ENCODE data around the gene AJAP1. TPM values are rescaled to one million over a fixed set of nuclear protein-coding genes. Genes with fewer than 3 reads are reported as not detected.
A peak's percentile ranks its signal among the peaks of the same experiment; 100 is the strongest.

The AJAP1 gene
- total RNA-seq, 1 donor from 2014 or later = 0.52 TPM

DNA sequence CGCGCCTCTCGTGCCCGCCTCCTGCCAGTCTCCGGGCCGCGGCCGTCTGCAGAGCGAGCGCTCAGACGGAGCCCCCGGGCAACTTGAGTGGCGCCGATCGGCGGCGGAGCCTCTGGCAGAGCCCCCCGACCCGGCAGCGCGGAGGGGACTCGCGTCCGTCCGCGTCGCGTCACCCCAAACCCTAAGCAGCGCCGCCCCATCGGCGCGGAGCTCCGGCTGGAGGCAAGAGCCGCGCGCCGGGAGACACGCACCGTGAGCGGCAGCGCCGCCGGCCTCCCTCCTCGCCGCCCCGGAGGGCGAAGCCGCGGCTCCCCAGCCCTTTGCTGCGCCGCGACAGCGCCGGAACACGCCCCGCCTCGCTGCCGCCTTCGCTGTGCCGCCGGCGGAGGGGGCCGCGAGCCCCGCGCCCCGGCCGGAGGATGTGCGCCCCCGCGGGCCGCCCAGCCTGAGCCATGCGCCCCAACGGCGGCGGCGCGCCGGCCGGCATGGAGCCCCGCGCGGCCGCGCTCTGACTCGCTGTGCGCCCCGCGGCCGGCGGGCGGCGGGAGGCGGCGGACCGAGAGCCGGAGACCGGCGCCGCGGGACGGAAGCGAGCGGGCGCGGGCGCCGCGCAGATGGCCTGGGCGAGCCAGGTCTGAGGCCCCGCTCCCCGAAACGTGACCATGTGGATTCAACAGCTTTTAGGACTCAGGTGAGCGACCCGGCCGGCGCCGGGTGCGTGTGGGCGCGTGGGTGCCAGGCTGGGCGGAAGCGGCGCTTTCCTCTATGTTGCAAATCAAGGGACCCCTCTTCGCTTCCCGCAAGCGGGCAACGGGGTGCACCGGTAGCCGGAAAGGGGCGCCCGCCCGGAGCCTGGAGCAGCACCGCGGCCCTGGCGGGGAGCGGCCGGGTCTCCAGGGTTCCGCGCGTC lies 610 bp downstream of the AJAP1 start:
- H3K27me3 ChIP-seq = peaks cover 68% of the 10 kb centered on the region
- H3K36me3 ChIP-seq = no peaks in the 10 kb centered on the region
- peak; percentile 59 for DNase-seq
- peak overlapping the region; percentile 19 for H3K4me3 ChIP-seq
- ATAC-seq = no peak
- H3K4me1 ChIP-seq = no peaks in the 10 kb centered on the region
- intact Hi-C loops (cut with DNase I) = no loop called here
- no peak overlapping the region for H3K27ac ChIP-seq
- no peaks in the 10 kb centered on the region for H3K9me3 ChIP-seq
- TF ChIP-seq, protein P1, sequence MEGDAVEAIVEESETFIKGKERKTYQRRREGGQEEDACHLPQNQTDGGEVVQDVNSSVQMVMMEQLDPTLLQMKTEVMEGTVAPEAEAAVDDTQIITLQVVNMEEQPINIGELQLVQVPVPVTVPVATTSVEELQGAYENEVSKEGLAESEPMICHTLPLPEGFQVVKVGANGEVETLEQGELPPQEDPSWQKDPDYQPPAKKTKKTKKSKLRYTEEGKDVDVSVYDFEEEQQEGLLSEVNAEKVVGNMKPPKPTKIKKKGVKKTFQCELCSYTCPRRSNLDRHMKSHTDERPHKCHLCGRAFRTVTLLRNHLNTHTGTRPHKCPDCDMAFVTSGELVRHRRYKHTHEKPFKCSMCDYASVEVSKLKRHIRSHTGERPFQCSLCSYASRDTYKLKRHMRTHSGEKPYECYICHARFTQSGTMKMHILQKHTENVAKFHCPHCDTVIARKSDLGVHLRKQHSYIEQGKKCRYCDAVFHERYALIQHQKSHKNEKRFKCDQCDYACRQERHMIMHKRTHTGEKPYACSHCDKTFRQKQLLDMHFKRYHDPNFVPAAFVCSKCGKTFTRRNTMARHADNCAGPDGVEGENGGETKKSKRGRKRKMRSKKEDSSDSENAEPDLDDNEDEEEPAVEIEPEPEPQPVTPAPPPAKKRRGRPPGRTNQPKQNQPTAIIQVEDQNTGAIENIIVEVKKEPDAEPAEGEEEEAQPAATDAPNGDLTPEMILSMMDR (IDR thresholded peaks at IDR 0.05) = no peak

DNA sequence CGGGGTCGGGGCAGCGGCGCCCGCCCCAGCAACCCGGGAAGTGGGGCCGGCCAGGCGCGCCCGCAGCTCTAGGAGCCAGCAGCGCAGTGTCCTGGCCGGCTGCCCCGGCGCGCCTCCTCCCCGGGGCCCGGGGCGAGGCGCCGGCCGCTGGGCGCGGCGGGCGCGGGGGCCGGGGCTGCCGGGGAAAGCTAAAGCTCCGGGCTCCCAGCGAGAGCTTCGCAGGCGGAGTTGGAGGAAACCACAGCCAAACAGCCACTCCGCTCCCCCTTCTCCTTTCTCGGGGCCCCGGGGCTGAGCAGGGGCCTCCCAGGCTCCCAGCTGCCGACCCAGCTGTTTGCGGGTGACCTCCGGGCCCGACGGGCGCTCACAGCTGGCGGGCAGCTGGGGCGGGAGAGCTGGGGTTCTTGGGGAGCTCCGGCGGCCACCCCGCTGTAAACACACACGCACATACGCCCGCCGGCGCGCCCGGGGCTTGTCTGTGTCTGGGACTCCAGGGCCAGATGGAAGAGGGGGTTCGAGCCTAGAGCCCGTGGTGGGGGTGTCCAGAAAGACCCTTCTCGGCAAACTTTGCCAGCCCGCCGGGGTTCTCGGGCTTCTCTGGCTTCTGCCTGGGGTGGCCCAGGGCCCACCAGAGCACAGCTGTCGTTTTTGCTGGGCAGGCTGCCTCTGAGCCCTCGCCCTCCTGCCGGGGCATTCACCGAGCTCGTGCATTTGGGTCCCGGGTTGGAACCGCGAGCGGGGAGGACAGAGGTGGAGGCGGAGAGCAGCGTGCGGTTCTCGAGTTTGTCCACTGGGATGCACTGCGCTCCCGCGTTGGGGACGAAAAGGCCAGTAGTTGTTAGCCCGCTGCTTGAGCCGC lies 1.5 kb downstream of the AJAP1 start:
- Histone ChIP-seq H3K27me3 (peaks cover 64% of the 10 kb centered on the region), H3K4me3 (peak overlapping the region; percentile 19), H3K36me3 (no peaks in the 10 kb centered on the region), H3K9me3 (no peaks in the 10 kb centered on the region), H3K4me1 (no peaks in the 10 kb centered on the region), H3K27ac (no peak overlapping the region)
- TF ChIP-seq, protein P1 (IDR thresholded peaks at IDR 0.05) = peak; percentile 43
- ATAC-seq = no peak
- intact Hi-C loops (cut with DNase I) = no loop called here
- peak; percentile 65 for DNase-seq

DNA sequence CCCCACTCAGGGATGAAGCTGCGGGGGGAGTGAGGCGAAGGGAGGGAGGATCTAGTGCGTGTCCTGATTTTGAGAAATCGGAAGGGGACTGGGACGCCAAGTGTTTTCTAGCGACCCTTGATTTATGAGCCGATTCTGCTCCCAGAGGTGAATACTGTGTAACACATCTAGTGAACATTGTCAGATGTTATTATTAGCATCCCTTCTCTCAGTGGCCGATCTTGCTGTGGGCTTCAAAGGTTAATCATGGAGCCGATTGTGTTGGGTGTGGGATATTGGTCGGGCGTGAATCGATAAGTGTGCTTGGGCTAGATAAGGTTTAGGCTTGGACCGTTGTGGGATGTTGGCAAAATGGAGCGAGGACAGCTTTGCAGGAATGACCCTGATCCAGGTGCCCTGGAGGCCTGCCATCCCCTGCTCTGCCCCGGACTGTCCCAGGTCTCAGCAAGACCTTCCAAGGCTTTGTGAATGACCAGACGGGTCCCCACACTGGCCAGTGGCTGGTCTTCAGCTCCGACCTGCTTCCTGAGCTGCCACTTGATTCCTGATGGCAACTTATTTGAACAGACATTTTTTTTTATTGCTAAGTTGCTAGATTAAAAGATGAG lies 2.2 kb downstream of the AJAP1 start:
- Histone ChIP-seq H3K27ac (no peak overlapping the region), H3K9me3 (no peaks in the 10 kb centered on the region), H3K4me3 (no peak overlapping the region), H3K27me3 (peaks cover 62% of the 10 kb centered on the region), H3K4me1 (no peaks in the 10 kb centered on the region), H3K36me3 (no peaks in the 10 kb centered on the region)
- TF ChIP-seq, protein P1 (IDR thresholded peaks at IDR 0.05) = no peak
- DNase-seq (peak; percentile 51), ATAC-seq (no peak)
- intact Hi-C loops (cut with DNase I) = no loop called here

DNA sequence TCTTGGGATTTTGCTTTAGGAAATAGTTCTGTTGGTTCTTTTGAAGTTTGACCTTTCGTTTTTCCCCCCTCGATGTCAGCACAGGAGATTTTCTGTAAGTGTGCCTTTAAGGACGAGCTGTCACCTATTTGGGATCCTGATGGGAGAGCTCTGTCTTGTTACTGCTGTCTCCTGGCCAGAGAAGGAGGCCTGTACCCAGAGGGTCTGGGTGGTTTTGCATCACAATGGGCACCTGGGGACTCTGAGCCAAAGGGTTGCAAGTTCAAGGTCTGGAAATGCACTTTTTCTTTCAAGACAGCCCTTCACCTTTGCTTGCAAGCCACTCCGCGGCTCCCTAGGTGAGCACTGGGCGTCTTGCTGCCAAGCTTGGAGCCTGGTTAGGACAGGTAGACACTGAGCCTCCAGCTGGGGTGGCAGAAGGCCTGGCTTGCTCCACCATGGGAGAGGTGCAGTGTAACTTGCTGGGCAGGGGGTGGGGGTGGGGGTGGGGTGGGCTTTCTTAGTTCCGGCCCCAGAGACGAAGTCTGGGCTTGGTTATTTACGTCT lies 2.9 kb downstream of the AJAP1 start:
- TF ChIP-seq, protein P1 (IDR thresholded peaks at IDR 0.05) = no peak
- Histone ChIP-seq H3K27ac (no peak overlapping the region), H3K4me1 (no peaks in the 10 kb centered on the region), H3K9me3 (no peaks in the 10 kb centered on the region), H3K4me3 (no peak overlapping the region), H3K27me3 (peaks cover 60% of the 10 kb centered on the region), H3K36me3 (no peaks in the 10 kb centered on the region)
- intact Hi-C loops (cut with DNase I) = no loop called here
- DNase-seq (peak; percentile 39), ATAC-seq (no peak)

DNA sequence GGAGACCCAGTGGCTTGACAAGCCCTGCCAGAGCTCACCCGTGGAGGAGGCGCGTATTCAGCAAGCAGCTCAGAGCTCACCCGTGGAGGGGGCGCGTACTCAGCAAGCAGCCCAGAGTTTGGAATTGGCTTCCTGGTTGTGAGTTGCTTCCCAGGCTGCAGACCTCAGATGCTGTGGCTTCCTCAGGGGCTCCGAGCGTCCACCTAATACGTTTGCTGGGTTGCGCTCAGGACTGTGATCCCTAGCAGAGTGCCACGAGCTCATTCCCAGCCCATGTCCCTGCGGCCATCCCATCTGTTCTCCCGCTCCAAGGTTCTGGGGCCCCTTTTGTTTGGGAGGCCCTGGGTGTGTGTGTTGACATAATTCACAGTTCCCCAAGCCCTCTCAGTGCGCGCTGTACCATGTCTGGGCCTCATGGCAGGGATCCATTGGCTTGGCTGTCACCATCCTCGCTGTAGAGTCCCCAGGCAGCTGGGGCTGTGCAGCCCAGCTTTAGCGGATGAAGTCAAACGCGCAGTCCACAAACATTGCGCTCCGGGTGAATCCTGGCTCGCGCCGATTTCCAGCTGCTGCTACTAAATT lies 3.6 kb downstream of the AJAP1 start:
- no peaks in the 10 kb centered on the region for H3K9me3 ChIP-seq
- DNase-seq = peak; percentile 51
- no peak for ATAC-seq
- TF ChIP-seq, protein P1 (IDR thresholded peaks at IDR 0.05) = no peak
- H3K27me3 ChIP-seq = peaks cover 58% of the 10 kb centered on the region
- no peak overlapping the region for H3K27ac ChIP-seq
- H3K36me3 ChIP-seq = no peaks in the 10 kb centered on the region
- intact Hi-C loops (cut with DNase I) = no loop called here
- H3K4me3 ChIP-seq = no peak overlapping the region
- no peaks in the 10 kb centered on the region for H3K4me1 ChIP-seq
